NB4 (cell line): ENCODE results near the gene LIPE.

Experiments used
- CTCF ChIP-seq: IDR thresholded peaks from one replicate; pipeline ENCODE4 v1.5.1; 2012; ENCODE audit warnings: low read depth, low read length
- POLR2A ChIP-seq: IDR thresholded peaks from 2 replicates; pipeline ENCODE4 v1.6.1; 2011; ENCODE audit warnings: mild to moderate bottlenecking; ENCODE audit not compliant: insufficient read length; ENCODE audit errors: extremely low read depth

- TF ChIP-seq CTCF: no peak
- no peak for TF ChIP-seq POLR2A
These were observed 52.3 kb downstream of the LIPE start for GRCh38 chr19:42374826-42375376.
